ENCODE results near the gene TRIM62.

- no peak for TF ChIP-seq EZH2 (IDR thresholded peaks at IDR 0.05; ENCODE audit: low read length)
- TF ChIP-seq CTCF (optimal IDR thresholded peaks at IDR 0.05 in 1 of 3, IDR thresholded peaks at IDR 0.05 in 1 of 3, conservative IDR thresholded peaks at IDR 0.05 in 1 of 3; ENCODE audit: extremely low read depth in 1 of 3, insufficient read depth in 2 of 3, low read length in 3 of 3): no peak
These were observed 38.7 kb downstream of the TRIM62 start for GRCh38 chr1:33143176-33143575.
